SK-N-DZ (cell line): ENCODE measurements around the gene CACNB2. TPM values are rescaled to one million over a fixed set of nuclear protein-coding genes. Genes with fewer than 3 reads are reported as not detected.

Experiments used
- DNase-seq: peaks from one replicate; pipeline ENCODE4 v3.0.0-alpha.2; 2015; ENCODE audit warnings: low spot score
- polyA plus RNA-seq, 2 experiments: library from polyadenylated mRNA; depleted of rRNA; stranded (reverse); fragments of >200 nt; gene quantifications; 2 replicates each; pipeline ENCODE4 v1.2.3, GENCODE V29; 2014

Gene CACNB2
- not detected in 2 replicates for polyA plus RNA-seq (2014; cell fraction: cytosol; rRNA removed)
- polyA plus RNA-seq (2014; cell fraction: nucleus; rRNA removed) = not detected in 2 replicates

DNA sequence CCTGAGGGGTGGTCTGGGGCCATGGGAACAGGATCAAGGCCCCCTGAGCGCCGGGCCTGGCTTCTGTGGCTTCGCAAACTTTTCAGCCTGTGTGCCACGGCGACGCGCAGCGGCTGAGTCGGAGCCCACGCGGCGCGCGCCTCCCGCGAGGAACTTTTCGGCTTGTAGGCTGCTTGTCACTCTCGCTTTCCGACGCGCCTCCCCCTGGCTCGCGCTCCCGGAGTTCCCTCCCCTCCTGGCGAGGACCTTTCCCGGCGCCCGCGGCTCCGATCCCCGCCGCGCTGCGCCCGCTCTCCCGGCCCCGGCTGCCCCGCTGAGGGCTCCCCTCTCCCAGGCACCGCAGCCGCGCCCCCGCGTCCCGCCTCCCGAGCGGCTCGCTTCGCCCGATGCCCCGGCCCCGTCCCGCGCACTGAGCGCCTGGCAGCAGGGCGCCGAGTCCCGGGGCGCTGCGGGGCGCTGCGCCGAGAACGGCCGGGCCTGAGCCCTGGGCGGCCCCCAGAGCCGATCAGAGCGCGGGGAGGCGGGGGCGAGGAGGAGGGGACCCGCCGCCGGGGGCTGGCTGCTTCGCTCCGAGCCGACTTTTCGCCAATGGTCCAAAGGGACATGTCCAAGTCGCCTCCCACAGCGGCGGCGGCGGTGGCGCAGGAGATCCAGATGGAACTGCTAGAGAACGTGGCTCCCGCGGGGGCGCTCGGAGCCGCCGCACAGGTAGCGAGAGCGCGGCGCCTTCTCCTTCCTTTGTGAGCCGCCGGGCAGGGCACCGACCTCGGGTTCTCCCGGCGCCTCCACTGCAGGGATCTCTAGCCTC is at the start of gene CACNB2:
TSS of gene CACNB2 (plus strand) at position 276 of the 808 bp plus-strand sequence.
- peak; percentile 2 for DNase-seq

- no peak for DNase-seq
Measured at GRCh38 chr10:18094332-18094731, 45.9 kb upstream of the CACNB2 start.

DNA sequence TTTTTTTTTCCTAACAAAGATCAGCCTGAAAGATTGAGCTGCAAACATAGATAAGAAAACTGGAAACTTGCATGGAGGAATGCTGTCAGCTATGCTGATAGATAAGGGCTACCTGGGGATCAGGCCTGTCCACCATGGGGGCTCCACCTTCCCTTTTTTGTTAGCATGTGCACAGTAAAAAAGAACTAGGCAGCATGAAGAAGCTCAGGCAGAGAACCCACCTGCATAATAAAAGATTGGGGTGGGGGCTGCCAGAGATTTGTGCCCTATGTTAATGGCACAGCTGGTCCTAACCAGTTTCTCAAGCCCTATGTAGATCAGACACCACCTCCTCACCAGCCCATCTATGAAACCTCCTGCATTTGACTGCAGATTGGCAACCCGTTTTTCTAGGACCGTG is 45.4 kb upstream of the CACNB2 start:
- no peak for DNase-seq

DNA sequence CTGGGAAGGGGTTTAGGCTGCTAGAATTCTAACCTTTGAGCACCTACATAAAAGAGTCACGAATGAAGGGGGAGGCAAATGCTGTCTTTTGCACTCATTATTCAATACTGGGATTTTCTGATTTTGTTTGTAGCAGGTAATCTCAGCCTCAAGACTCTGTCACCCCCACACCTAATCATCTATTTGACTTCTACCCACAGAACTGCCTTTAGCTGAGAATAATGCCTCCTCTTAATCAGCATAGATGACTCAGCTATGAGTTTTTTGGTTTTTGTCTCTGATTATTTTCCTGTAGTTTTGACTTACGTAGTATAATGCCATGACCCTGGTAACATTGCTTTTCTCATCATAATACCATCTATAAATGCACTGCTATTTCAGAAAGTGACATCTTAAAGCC is 42.7 kb upstream of the CACNB2 start:
- no peak for DNase-seq

GRCh38 chr10:18098201-18098600 is 42.0 kb upstream of the CACNB2 start:
- DNase-seq = no peak

DNA sequence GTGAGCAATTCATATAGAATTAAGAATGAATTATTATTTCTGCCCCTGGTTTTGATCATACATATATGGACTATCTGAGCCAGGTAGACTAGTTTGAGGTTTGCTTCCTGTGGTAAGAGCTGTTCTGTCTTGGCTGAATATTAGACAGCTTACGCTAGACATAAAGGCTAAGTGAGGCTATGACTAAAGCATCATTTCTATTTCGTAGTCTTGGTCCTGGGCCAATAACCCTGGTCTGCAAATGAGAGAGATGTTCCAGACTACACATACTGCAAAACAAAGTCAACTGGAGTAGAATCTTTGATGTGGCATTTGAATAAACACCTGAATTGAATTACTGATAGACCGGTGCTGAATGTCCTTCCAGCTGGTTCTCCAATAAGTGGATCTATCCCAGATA is 40.8 kb upstream of the CACNB2 start:
- no peak for DNase-seq

DNA sequence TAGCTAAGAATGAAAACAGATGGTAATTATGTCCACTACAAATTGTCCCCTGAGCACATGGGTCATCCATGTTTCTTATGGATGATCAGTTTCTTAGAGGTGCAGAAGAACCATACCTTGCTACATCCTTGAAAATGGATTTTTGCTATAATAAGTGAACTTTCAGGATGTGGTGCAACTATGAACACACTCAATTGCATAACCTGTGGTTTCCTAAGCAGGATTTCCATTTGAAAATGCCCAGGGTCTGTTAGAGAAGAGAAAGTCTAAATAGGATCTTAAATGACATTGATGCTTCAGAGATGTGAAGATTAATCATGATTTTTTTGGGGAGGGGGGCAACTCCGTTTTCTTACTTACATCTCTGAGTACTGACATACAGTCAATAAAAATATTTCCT is 39.6 kb upstream of the CACNB2 start:
- DNase-seq = no peak

DNA sequence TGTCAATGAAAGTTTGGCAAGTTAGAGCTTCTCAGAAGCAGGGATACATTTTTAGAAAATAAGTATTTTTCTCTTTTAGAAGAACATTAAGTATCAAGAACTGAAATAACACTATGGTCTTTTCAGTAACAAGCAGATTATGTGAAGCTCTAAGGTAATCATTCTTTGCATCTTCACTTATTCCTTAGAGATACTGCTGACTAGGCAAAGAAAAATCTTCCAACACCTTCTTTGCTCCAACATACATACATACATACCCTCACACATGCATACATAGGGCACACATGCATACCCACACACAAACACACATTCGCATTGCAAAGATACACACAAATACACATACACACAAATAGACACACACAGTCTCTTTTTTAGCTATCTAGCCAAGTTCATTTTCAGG is 37.8 kb upstream of the CACNB2 start:
- no peak for DNase-seq

DNA sequence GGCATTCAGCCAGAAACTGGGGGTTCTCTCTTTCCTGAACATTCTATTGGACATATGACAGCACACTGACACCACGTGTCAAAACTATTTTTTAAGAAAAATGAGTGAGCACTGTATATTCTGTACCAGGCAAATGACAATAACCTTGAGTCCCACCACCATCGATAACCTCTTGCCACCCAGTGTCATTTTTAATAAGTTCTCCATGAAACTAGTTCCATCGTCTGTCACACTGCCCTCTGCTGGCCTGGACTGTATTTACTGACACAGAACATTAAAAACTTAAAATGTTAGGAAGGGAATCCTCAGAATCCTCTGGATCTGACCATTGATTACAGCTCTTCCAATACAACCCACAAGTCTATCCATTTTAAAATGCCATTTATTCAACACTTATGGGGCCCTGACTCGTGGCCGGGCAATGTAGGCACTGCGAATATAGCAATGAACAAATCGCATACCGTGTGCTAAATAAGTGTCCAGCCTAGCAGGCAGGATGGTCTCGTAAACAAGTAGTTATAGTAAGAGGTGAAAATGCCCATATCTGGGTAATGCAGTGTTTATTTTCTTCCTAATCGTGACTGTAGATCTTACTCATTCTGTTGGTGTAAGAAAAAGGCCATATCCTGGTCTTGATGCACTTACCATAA is 35.9 kb upstream of the CACNB2 start:
- peak; percentile 10 for DNase-seq

DNA sequence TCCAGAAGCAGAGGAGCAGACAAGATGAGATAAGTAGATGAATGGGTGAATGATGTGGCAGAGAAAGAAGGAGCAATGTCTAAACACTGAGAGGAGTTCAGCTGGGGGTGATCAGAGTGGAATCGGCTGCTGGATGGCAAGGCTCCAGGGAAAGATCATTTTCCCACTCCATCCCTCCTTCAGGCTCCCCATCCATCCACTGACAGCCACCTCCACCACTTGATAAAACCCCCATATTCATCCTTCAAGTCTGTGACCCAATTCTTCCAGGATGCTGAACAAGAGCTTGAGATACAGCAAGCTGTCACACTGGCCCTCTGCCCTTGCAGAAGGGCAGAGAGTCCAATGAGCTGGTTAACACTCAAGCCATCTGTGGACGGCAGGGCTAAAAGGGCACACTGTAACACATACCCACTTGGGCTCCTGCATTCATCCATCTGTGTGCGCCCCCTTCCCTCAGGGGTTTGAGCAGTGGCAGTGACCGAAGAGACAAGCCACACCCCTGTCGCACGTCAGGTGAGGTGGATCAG is 30.8 kb upstream of the CACNB2 start:
- no peak for DNase-seq

GRCh38 chr10:18113881-18114280 is 26.3 kb upstream of the CACNB2 start:
- DNase-seq = no peak

DNA sequence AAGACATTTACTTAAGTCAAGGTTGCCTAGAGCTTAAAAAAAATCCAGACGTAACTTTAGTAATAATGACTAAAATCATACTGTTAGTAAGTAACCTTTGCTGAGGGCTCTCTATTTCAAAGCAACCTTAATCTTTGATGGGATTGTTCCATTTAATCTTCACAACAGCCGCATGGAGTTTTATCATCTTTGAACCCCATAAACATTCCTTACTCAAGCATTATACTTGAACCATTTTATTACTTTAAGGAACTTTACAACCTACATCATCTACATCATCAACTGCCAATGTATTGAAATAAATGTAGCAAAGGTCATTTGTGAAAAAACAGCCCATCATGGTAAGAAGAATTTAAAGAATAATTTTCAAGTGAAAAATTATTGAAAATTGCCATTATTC is 22.9 kb upstream of the CACNB2 start:
- DNase-seq = no peak

GRCh38 chr10:18122753-18123152 is 17.5 kb upstream of the CACNB2 start:
- DNase-seq = no peak

GRCh38 chr10:18133046-18133445 is 7.2 kb upstream of the CACNB2 start:
- no peak for DNase-seq

GRCh38 chr10:18134509-18134908 is 5.7 kb upstream of the CACNB2 start:
- DNase-seq = no peak

DNA sequence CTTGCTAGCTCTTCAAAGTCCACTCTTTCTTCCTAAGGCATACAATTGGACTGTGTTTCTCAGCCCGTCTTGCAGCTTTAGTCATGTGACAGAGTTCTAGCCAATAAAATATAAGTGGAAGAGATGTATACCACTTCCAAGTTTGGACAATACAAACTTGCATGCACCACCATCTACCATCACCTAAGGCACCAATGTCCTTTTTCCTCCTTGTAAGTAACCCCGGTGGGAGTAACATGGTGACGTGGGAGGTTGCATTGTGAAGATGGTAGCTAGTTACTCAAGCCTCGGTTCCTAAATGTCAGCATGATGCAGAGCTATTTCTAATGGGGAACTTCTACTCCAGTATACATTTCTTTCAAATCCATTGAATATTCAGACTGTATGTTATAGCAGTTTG is 5.3 kb upstream of the CACNB2 start:
- DNase-seq = no peak

- DNase-seq = no peak
Measured at GRCh38 chr10:18136073-18136791, 4.0 kb upstream of the CACNB2 start.

GRCh38 chr10:18137111-18137510 is 3.1 kb upstream of the CACNB2 start:
- no peak for DNase-seq

- DNase-seq = no peak
Measured at GRCh38 chr10:18140957-18141845, 977 bp downstream of the CACNB2 start.

DNA sequence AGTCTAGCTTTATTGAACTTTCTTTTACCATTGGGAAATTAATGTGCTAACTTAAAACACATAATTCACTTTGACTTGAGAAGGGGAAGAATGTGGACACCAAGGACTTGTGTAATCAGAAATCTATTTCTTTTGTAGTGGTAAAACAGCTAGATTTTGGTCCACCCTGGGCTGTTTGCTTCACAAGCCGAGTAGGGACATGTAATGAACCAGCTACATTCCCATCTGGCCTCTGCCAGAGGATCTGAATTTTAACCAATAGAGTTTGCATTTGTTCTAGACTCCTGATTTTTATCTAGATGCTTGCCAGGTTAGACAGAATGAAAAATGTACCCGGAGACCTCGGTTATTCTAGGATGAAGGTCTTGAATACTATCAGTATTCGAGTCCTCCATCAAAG is 1.9 kb downstream of the CACNB2 start:
- no peak for DNase-seq

- no peak for DNase-seq
Measured at GRCh38 chr10:18144396-18144795, 4.2 kb downstream of the CACNB2 start.
